ENCODE measurements around the gene PC. TPM values are rescaled to one million over a fixed set of nuclear protein-coding genes. Genes with fewer than 3 reads are reported as not detected.
A peak's percentile ranks its signal among the peaks of the same experiment; 100 is the strongest.
"Not testable (repeated sequence)": the region's sequence is repeated elsewhere in the genome, so short reads cannot be mapped to it uniquely, and the experiment has no call there.

PC gene
- polyA plus RNA-seq, 2 of the 4 experiments (the other 2 are of a cell fraction): 14.2 to 45.9 TPM

GRCh38 chr11:66962801-66963200, 4.6 kb upstream of the PC start:
- Histone ChIP-seq H3K27ac (peak overlapping the region in 1 of 2 experiments; percentile 72; a peak in 3 of 6 replicates), H3K4me1 (peaks cover 32% of the 10 kb centered on the region), H3K4me2 (no peak overlapping the region), H3K4me3 (no peak overlapping the region), H3K9me3 (no peaks in the 10 kb centered on the region)
- ATAC-seq: no peak
- CTCF ChIA-PET: interaction anchor here (0.7 to 3.0 kb wide), 4 partner anchors 13 to 556 kb away, joined by 3 to 15 read pairs (median 3); partner anchors contain the start of gene C11orf86
- no peak for DNase-seq (ENCODE audit: low read depth in 1 of 2, low spot score in 1 of 2)
- FAIRE-seq: no peak
- POLR2A ChIA-PET: interaction anchor here (0.7 kb wide), 1 partner anchor 43 kb away, joined by 3 read pairs; no protein-coding TSS in a partner anchor
- WGBS (ENCODE audit: missing lambda C conversion rate): 94% methylated on average over 5 of the region's 5 CpGs
- TF ChIP-seq, protein P1, sequence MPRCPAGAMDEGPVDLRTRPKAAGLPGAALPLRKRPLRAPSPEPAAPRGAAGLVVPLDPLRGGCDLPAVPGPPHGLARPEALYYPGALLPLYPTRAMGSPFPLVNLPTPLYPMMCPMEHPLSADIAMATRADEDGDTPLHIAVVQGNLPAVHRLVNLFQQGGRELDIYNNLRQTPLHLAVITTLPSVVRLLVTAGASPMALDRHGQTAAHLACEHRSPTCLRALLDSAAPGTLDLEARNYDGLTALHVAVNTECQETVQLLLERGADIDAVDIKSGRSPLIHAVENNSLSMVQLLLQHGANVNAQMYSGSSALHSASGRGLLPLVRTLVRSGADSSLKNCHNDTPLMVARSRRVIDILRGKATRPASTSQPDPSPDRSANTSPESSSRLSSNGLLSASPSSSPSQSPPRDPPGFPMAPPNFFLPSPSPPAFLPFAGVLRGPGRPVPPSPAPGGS (IDR thresholded peaks at IDR 0.05): no peak
- no peak for TF ChIP-seq ZC3H11A (IDR thresholded peaks at IDR 0.05)

GRCh38 chr11:66962247-66962646, 4.1 kb upstream of the PC start:
- H3K4me3 ChIP-seq: no peak overlapping the region
- H3K9me3 ChIP-seq: no peaks in the 10 kb centered on the region
- DNase-seq (ENCODE audit: low read depth in 1 of 2, low spot score in 1 of 2) (no peak), FAIRE-seq (no peak), ATAC-seq (no peak)
- peaks cover 31% of the 10 kb centered on the region for H3K4me1 ChIP-seq
- CTCF ChIA-PET: interaction anchor here (1.2 to 3.0 kb wide), 3 partner anchors 14 to 59 kb away, joined by 3 to 15 read pairs (median 12); partner anchors contain the start of gene C11orf86
- H3K27ac ChIP-seq: peak overlapping the region; percentile 25 to 68; a peak in 3 of 6 replicates
- no peak overlapping the region for H3K4me2 ChIP-seq
- TF ChIP-seq EHMT2 (IDR thresholded peaks at IDR 0.05; ENCODE audit: low read depth) (no peak), FOSB (CRISPR knock-in tag; IDR thresholded peaks at IDR 0.05) (no peak), KDM1A (IDR thresholded peaks at IDR 0.05; ENCODE audit: low read depth) (no peak), SREBF2 (IDR thresholded peaks at IDR 0.05) (no peak), JUNB (IDR thresholded peaks at IDR 0.05) (no peak), ESRRA (IDR thresholded peaks at IDR 0.05; ENCODE audit: borderline replicate concordance, low read length) (no peak), RNF2 (IDR thresholded peaks at IDR 0.05; ENCODE audit: borderline replicate concordance, low read depth) (no peak), JUN (IDR thresholded peaks at IDR 0.05) (no peak), CHD4 (IDR thresholded peaks at IDR 0.05; ENCODE audit: borderline replicate concordance) (no peak), KDM5A (IDR thresholded peaks at IDR 0.05) (no peak), MAX (IDR thresholded peaks at IDR 0.05) (no peak), RFX5 (IDR thresholded peaks at IDR 0.05) (no peak), RAD21 (conservative IDR thresholded peaks at IDR 0.05 in 1 of 2, IDR thresholded peaks at IDR 0.05 in 1 of 2) (no peak)
- 96% methylated on average over 2 of the region's 2 CpGs for WGBS (ENCODE audit: missing lambda C conversion rate)
- POLR2A ChIA-PET: no interaction called here

GRCh38 chr11:66961691-66962213, 3.6 kb upstream of the PC start:
- H3K9me3 ChIP-seq; H3K4me3 ChIP-seq; POLR2A ChIA-PET; H3K4me2 ChIP-seq; DNase-seq (ENCODE audit: low read depth in 1 of 2, low spot score in 1 of 2); ATAC-seq; FAIRE-seq: not testable (repeated sequence)
- H3K27ac ChIP-seq: peak overlapping the region; percentile 25 to 68; a peak in 3 of 6 replicates
- 85% methylated on average over 5 of the region's 5 CpGs for WGBS (ENCODE audit: missing lambda C conversion rate)
- peaks cover 31% of the 10 kb centered on the region for H3K4me1 ChIP-seq
- CTCF ChIA-PET: interaction anchor here (0.6 to 1.9 kb wide), 3 partner anchors 14 to 60 kb away, joined by 3 to 12 read pairs (median 4); no protein-coding TSS in a partner anchor

GRCh38 chr11:66958956-66959274, 732 bp upstream of the PC start:
- WGBS (ENCODE audit: missing lambda C conversion rate): 62% methylated on average over 10 of the region's 10 CpGs
- ATAC-seq (no peak), DNase-seq (ENCODE audit: low read depth in 1 of 2, low spot score in 1 of 2) (no peak), FAIRE-seq (no peak)
- ChIA-PET POLR2A (interaction anchor here (0.6 to 1.3 kb wide), 3 partner anchors 9 to 46 kb away, joined by 4 to 5 read pairs (median 4); no protein-coding TSS in a partner anchor), CTCF (interaction anchor here (0.8 to 1.8 kb wide), 8 partner anchors 9 to 91 kb away, joined by 3 to 8 read pairs (median 4); partner anchors contain the start of gene C11orf86)
- peak overlapping the region; percentile 58 to 83 for H3K27ac ChIP-seq
- peak overlapping the region; percentile 33 for H3K4me3 ChIP-seq
- H3K9me3 ChIP-seq: no peaks in the 10 kb centered on the region
- 0 out of 2 replicates have a peak, but pooled peaks have one; percentile 78 for TF ChIP-seq TP53 (CRISPR knock-in tag; IDR thresholded peaks at IDR 0.05)
- TF ChIP-seq TFCP2L1 (CRISPR knock-in tag; IDR thresholded peaks at IDR 0.05): 0 out of 2 replicates have a peak, but pooled peaks have one; percentile 43
- TF ChIP-seq ATOH8 (CRISPR knock-in tag; IDR thresholded peaks at IDR 0.05; ENCODE audit: low read depth): no peak
- no peak for TF ChIP-seq HOXA7 (CRISPR knock-in tag; IDR thresholded peaks at IDR 0.05)
- TF ChIP-seq CEBPB (IDR thresholded peaks at IDR 0.05): no peak
- TF ChIP-seq RAD21 (conservative IDR thresholded peaks at IDR 0.05 in 1 of 2, IDR thresholded peaks at IDR 0.05 in 1 of 2): no peak
- H3K4me1 ChIP-seq: peaks cover 29% of the 10 kb centered on the region
- H3K4me2 ChIP-seq: peak overlapping the region; percentile 73
